ENCODE measurements around the gene SLC15A4. TPM values are rescaled to one million over a fixed set of nuclear protein-coding genes. Genes with fewer than 3 reads are reported as not detected.
A peak's percentile ranks its signal among the peaks of the same experiment; 100 is the strongest.

The SLC15A4 gene
- 10 to 100 TPM; 28.1 to 49.9 (median 45.8) TPM for total RNA-seq

DNA sequence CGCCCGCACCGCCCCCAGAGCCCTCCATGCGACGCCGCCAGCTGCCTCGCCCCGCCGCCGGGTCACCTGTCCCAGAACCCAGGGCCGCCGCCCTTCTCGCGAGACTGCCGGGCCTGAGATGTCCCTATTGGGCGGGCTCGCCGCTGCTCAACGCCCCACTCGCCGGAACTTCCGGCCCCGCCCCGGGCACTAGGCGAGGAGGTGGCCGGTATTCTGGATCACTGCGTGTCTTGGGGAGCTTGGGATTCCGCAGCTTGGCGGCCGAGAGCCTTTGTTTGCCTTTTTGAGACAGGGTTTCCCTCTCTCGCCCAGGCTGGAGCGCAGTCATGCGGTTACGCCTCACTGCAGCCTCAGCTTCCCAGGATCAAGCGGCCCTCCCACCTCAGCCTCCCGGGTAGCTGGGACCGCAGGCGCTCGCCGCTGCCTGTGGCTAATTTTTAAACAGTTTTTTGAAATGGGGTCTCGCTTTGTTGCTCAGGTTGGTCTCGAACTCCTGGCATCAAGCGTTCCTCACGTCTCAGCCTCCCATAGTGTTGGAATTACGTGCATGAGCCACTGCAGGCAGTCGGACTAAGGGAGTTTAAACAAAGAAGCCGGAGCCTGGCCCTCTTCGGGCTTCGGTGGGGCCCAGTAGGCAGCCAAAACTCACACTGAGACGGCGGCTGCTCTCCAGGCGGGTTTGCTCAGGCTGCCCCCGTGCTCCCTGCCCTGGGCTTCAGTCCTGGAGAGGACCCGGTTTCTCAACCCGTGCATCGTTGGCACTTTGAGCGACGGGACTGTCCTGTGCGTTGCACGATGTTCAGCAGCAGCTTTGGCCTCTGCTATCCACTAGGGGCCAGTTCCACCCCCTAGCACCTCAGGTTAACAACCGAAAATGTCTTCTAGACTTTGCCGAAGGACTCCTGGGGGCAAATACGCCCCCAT lies at the start of gene SLC15A4:
Gene SLC15A4, minus strand, starts transcription at position 43 of the 924 bp plus-strand sequence. Its CDS starts 15 bp downstream, at position 28.
- TF ChIP-seq POLR2AphosphoS5 (IDR thresholded peaks at IDR 0.05) (peak; percentile 98), EP300 (IDR thresholded peaks at IDR 0.05) (no peak), POLR2A (IDR thresholded peaks at IDR 0.05) (peak; percentile 93 to 94)
- TF ChIP-seq, protein P1, sequence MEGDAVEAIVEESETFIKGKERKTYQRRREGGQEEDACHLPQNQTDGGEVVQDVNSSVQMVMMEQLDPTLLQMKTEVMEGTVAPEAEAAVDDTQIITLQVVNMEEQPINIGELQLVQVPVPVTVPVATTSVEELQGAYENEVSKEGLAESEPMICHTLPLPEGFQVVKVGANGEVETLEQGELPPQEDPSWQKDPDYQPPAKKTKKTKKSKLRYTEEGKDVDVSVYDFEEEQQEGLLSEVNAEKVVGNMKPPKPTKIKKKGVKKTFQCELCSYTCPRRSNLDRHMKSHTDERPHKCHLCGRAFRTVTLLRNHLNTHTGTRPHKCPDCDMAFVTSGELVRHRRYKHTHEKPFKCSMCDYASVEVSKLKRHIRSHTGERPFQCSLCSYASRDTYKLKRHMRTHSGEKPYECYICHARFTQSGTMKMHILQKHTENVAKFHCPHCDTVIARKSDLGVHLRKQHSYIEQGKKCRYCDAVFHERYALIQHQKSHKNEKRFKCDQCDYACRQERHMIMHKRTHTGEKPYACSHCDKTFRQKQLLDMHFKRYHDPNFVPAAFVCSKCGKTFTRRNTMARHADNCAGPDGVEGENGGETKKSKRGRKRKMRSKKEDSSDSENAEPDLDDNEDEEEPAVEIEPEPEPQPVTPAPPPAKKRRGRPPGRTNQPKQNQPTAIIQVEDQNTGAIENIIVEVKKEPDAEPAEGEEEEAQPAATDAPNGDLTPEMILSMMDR (IDR thresholded peaks at IDR 0.05): peak in 2 of 4 experiments; percentile 3 to 23
- peak; percentile 97 for ATAC-seq
- Histone ChIP-seq H3K27ac (peak within 1 kb of the TSS; percentile 51 to 90 (median 86)), H3K27me3 (no peaks in the 10 kb centered on the region), H3K9me3 (peaks cover 0 to 5% (median 0%) of the 10 kb centered on the region in 3 donors), H3K4me3 (peak within 1 kb of the TSS; percentile 76 to 98), H3K4me1 (peaks cover 3 to 49% (median 20%) of the 10 kb centered on the region in 3 donors), H3K36me3 (peaks cover 0 to 17% of the 10 kb centered on the region in 2 donors)
- 6 to 12% methylated on average over 15 to 16 of the region's 63 CpGs for WGBS, 2 donors (ENCODE audit: low coverage in 1 of 2)

DNA sequence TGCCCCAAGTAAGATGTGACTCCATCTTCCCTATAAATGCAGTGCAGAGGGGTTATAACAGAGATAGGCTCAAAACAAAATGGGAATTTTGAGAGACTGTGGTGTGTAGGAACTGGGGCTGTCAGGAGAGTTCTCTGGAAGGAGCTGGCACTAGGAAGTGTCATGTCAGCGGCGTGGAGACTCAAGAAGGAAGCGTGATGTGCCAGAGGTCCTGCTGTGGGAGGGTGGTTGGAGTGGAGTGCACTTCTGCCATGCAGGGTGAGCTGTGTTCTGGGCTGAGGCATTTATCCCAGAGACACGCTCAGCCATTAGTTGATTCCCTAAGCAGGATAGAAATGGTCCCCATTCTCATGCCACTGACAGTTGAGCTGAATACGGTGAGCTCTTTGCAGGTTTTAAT lies 48.5 kb upstream of the SLC15A4 start:
- H3K27ac ChIP-seq: no peak overlapping the region
- H3K27me3 ChIP-seq: no peaks in the 10 kb centered on the region
- no peak for ATAC-seq
- peaks cover 0 to 23% (median 0%) of the 10 kb centered on the region in 3 donors for H3K9me3 ChIP-seq
- H3K4me3 ChIP-seq: no peak overlapping the region
- H3K36me3 ChIP-seq: no peaks in the 10 kb centered on the region
- TF ChIP-seq, protein P1 (IDR thresholded peaks at IDR 0.05): no peak
- TF ChIP-seq POLR2AphosphoS5 (IDR thresholded peaks at IDR 0.05) (no peak), POLR2A (IDR thresholded peaks at IDR 0.05) (no peak), EP300 (IDR thresholded peaks at IDR 0.05) (no peak)
- WGBS, 2 donors (ENCODE audit: low coverage in 1 of 2): 61 to 88% methylated on average over 4 to 5 of the region's 5 CpGs
- no peaks in the 10 kb centered on the region for H3K4me1 ChIP-seq

DNA sequence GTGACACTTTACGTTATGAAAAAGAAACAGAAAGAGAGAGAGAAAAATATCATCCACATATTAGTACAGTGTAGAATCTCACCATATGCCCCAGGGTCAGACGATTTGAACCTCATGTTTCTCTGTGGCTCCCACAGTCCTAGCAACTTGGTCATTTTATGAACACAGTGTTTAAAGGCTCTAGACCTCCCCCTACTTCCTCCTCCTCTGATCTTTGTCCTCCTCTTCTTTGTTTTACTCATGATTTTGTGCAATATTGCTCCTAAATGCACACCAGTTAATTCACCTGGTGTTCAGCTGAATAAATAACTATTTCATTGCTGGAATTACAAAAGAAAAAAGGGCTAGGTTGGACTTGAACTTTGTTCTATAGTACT lies 47.7 kb upstream of the SLC15A4 start:
- no peak for ATAC-seq
- Histone ChIP-seq H3K27me3 (no peaks in the 10 kb centered on the region), H3K36me3 (no peaks in the 10 kb centered on the region), H3K4me3 (no peak overlapping the region), H3K27ac (no peak overlapping the region), H3K9me3 (peaks cover 0 to 15% (median 0%) of the 10 kb centered on the region in 3 donors), H3K4me1 (no peaks in the 10 kb centered on the region)
- WGBS, 2 donors (ENCODE audit: low coverage in 1 of 2): 36 to 74% methylated on average over 2 of the region's 2 CpGs
- TF ChIP-seq POLR2A (IDR thresholded peaks at IDR 0.05) (no peak), POLR2AphosphoS5 (IDR thresholded peaks at IDR 0.05) (no peak), EP300 (IDR thresholded peaks at IDR 0.05) (no peak)
- TF ChIP-seq, protein P1 (IDR thresholded peaks at IDR 0.05): no peak

DNA sequence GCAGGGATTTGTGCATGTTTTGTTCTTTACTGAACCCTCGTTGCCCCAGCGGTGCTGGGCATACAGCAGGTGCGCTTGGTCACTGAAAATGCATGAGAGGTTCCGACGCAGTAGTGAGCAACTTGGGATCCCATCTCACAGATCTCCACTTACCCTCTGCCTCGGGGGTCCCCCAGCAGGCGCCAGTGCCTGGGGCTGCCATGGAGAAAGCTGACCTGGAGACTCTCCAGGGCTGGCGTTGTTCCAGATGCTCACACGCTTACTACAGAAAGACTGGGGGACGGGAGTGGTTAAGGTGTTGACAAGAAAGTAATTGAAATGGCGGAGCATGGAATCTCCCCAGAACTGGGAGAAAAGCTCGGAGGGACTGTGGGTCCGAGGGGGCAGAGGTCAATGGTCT lies 43.7 kb upstream of the SLC15A4 start:
- no peaks in the 10 kb centered on the region for H3K4me1 ChIP-seq
- H3K4me3 ChIP-seq: no peak overlapping the region
- ATAC-seq: no peak
- no peaks in the 10 kb centered on the region for H3K36me3 ChIP-seq
- WGBS, 2 donors (ENCODE audit: low coverage in 1 of 2): 80 to 83% methylated on average over 5 to 7 of the region's 13 CpGs
- H3K27me3 ChIP-seq: no peaks in the 10 kb centered on the region
- TF ChIP-seq POLR2AphosphoS5 (IDR thresholded peaks at IDR 0.05): no peak
- TF ChIP-seq POLR2A (IDR thresholded peaks at IDR 0.05): no peak
- no peak overlapping the region for H3K27ac ChIP-seq
- no peaks in the 10 kb centered on the region for H3K9me3 ChIP-seq

DNA sequence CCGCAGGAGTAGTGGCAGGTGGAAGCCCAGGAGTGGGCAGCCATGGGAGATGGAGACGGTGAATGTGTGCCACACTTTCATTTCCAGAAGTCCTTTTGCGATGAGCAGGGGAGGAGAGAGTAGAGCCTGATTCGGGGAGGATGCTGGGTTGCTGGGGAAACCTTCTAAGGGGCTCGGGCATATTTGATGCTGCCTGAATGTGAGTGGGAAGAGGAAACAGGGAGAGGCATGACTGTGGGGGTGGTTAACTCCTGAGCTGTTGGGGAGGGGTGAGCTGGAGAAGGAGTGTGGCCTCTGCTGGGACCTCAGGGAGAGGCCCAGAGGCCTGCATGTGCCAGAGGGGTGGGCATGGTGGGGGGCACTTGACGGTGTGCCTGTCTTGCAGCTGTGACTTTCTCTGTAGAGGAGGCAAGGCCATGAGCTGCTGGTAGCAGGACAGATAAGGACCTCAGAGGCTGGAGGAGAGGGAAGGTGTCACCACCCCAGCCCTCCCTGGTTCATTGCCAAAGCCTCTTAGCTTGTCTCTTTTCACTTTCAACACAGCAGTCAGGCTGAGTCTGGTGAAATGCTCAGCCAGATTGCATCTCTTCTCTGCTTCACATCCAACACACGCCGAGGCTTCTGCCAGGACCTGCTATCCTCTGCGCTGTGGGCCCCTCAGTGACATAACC lies 40.9 kb upstream of the SLC15A4 start:
- peaks cover 3% of the 10 kb centered on the region for H3K27me3 ChIP-seq
- H3K4me1 ChIP-seq: no peaks in the 10 kb centered on the region
- no peaks in the 10 kb centered on the region for H3K36me3 ChIP-seq
- no peaks in the 10 kb centered on the region for H3K9me3 ChIP-seq
- no peak overlapping the region for H3K4me3 ChIP-seq
- H3K27ac ChIP-seq: no peak overlapping the region
- no peak for TF ChIP-seq POLR2AphosphoS5 (IDR thresholded peaks at IDR 0.05)
- no peak for TF ChIP-seq POLR2A (IDR thresholded peaks at IDR 0.05)
- 73 to 89% methylated on average over 3 to 9 of the region's 9 CpGs for WGBS, 2 donors (ENCODE audit: low coverage in 1 of 2)
- ATAC-seq: no peak

Data from gastroesophageal sphincter (tissue), 4 donors.